Vagina (tissue), 2 donors: ENCODE data around the gene MAML2. TPM values are rescaled to one million over a fixed set of nuclear protein-coding genes. Genes with fewer than 3 reads are reported as not detected.

ENCODE experiments used
- DNase-seq, 2 donors: peaks; one replicate each; pipeline ENCODE4 v3.0.0-alpha.2; 2017; ENCODE audit errors: extremely low spot score in 2 of 2
- H3K27ac ChIP-seq: fragments of 200-600 bp; sonication (generic); one replicate; pipeline ENCODE4 v1.5.1; 2019
- H3K27me3 ChIP-seq: fragments of 200-600 bp; sonication (generic); one replicate; pipeline ENCODE4 v1.5.1; 2019
- H3K36me3 ChIP-seq, 2 donors: fragments of 200-600 bp; sonication (generic); one replicate each; pipeline ENCODE4 v1.5.1; 2017 to 2019
- H3K4me1 ChIP-seq: fragments of 200-600 bp; sonication (generic); one replicate; pipeline ENCODE4 v1.5.1; 2019
- H3K4me3 ChIP-seq, 2 donors: fragments of 200-600 bp; sonication (generic); 1 replicate in 1 of 2; 2 replicates in 1 of 2; pipeline ENCODE4 v1.5.1; 2016 to 2019
- H3K9me3 ChIP-seq: fragments of 200-600 bp; sonication (generic); one replicate; pipeline ENCODE4 v1.5.1; 2019
- POLR2A ChIP-seq, 2 donors: fragments of 450-650 bp; IDR thresholded peaks; one replicate each; pipeline ENCODE4 v1.6.1; 2017; ENCODE audit warnings: antibody characterized with exemption in 2 of 2, mild to moderate bottlenecking in 2 of 2, moderate library complexity in 2 of 2
- POLR2AphosphoS5 ChIP-seq, 2 donors: sonication (generic); formaldehyde crosslinking; IDR thresholded peaks; one replicate each; pipeline ENCODE4 v1.9.0; 2017; ENCODE audit warnings: antibody characterized with exemption in 2 of 2, mild to moderate bottlenecking in 2 of 2, low read depth in 1 of 2; ENCODE audit not compliant: insufficient read depth in 1 of 2
- intact Hi-C: fragments of 100-400 bp; cut with DNase I; formaldehyde crosslinking; loops from one replicate; pipeline ENCODE4 v1.15.1; 2023
- total RNA-seq: library from RNA; depleted of rRNA; stranded (reverse); fragments of >200 nt; gene quantifications from one replicate; pipeline ENCODE4 v1.2.3, GENCODE V29; 2016
- TF ChIP-seq, protein P1 (sequence below), 3 experiments: fragments of 450-650 bp in 2 of 3; fragments of 200-600 bp in 1 of 3; sonication (generic) in 1 of 3; IDR thresholded peaks; one replicate each; pipeline ENCODE4 v1.5.1; 2017 to 2019; ENCODE audit warnings: antibody characterized with exemption in 3 of 3, mild to moderate bottlenecking in 2 of 3, moderate library complexity in 2 of 3

MAML2 gene
- total RNA-seq, 1 donor from 2014 or later, result 36.3 TPM

GRCh38 chr11:96061730-96062129 is 281.3 kb downstream of the MAML2 start:
- intact Hi-C loops, result no loop called here
- H3K4me1 ChIP-seq, result peaks cover 18% of the 10 kb centered on the region

GRCh38 chr11:96061069-96061468 is 281.9 kb downstream of the MAML2 start:
- H3K4me3 ChIP-seq, result no peak overlapping the region
- H3K9me3 ChIP-seq, result no peaks in the 10 kb centered on the region
- H3K4me1 ChIP-seq, result peaks cover 18% of the 10 kb centered on the region
- H3K27ac ChIP-seq, result no peak overlapping the region
- no peak for DNase-seq
- TF ChIP-seq POLR2AphosphoS5 (IDR thresholded peaks at IDR 0.05; ENCODE audit: insufficient read depth in 1 of 2, low read depth in 1 of 2), result no peak
- TF ChIP-seq, protein P1, sequence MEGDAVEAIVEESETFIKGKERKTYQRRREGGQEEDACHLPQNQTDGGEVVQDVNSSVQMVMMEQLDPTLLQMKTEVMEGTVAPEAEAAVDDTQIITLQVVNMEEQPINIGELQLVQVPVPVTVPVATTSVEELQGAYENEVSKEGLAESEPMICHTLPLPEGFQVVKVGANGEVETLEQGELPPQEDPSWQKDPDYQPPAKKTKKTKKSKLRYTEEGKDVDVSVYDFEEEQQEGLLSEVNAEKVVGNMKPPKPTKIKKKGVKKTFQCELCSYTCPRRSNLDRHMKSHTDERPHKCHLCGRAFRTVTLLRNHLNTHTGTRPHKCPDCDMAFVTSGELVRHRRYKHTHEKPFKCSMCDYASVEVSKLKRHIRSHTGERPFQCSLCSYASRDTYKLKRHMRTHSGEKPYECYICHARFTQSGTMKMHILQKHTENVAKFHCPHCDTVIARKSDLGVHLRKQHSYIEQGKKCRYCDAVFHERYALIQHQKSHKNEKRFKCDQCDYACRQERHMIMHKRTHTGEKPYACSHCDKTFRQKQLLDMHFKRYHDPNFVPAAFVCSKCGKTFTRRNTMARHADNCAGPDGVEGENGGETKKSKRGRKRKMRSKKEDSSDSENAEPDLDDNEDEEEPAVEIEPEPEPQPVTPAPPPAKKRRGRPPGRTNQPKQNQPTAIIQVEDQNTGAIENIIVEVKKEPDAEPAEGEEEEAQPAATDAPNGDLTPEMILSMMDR (IDR thresholded peaks at IDR 0.05), result no peak
- TF ChIP-seq POLR2A (IDR thresholded peaks at IDR 0.05), result no peak
- intact Hi-C loops, result no loop called here
- H3K36me3 ChIP-seq, result no peaks in the 10 kb centered on the region
- no peaks in the 10 kb centered on the region for H3K27me3 ChIP-seq

More at GRCh38 chr11:96061730-96062129, 281.3 kb downstream of the MAML2 start:
- no peak for DNase-seq
- no peaks in the 10 kb centered on the region for H3K36me3 ChIP-seq
- H3K27ac ChIP-seq, result no peak overlapping the region
- H3K4me3 ChIP-seq, result no peak overlapping the region
- TF ChIP-seq POLR2A (IDR thresholded peaks at IDR 0.05) (no peak), POLR2AphosphoS5 (IDR thresholded peaks at IDR 0.05; ENCODE audit: insufficient read depth in 1 of 2, low read depth in 1 of 2) (no peak)
- TF ChIP-seq, protein P1 (IDR thresholded peaks at IDR 0.05), result no peak
- no peaks in the 10 kb centered on the region for H3K27me3 ChIP-seq
- no peaks in the 10 kb centered on the region for H3K9me3 ChIP-seq

- peaks cover 40% of the 10 kb centered on the region for H3K4me1 ChIP-seq
- TF ChIP-seq POLR2AphosphoS5 (IDR thresholded peaks at IDR 0.05; ENCODE audit: insufficient read depth in 1 of 2, low read depth in 1 of 2), result no peak
- TF ChIP-seq POLR2A (IDR thresholded peaks at IDR 0.05), result no peak
- TF ChIP-seq, protein P1 (IDR thresholded peaks at IDR 0.05), result no peak
Observed at GRCh38 chr11:96057502-96057901, 285.5 kb downstream of the MAML2 start.

DNA sequence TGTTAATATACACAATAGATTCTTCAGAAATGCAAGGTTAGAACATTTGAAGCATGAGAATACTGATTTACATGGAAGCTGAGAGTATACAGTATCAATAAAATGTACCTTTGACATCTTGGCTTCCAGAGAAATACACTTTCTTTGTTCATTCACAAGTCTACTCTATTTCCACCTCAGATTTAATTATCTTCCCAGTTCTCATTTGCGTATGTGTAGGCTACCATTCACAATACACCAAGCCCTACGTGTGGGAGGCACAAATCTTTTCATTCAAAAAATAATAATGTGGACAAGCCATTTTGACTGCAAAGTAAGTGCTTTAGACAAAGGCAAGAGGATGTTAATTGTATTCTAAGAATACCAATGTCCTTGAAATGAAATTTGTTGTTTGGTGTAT is 286.4 kb downstream of the MAML2 start:
- Histone ChIP-seq H3K4me1 (peaks cover 40% of the 10 kb centered on the region), H3K27me3 (no peaks in the 10 kb centered on the region), H3K27ac (no peak overlapping the region), H3K9me3 (no peaks in the 10 kb centered on the region), H3K4me3 (no peak overlapping the region), H3K36me3 (no peaks in the 10 kb centered on the region)
- DNase-seq, result no peak
- TF ChIP-seq POLR2AphosphoS5 (IDR thresholded peaks at IDR 0.05; ENCODE audit: insufficient read depth in 1 of 2, low read depth in 1 of 2) (no peak), POLR2A (IDR thresholded peaks at IDR 0.05) (no peak)
- TF ChIP-seq, protein P1 (IDR thresholded peaks at IDR 0.05), result no peak
- intact Hi-C loops, result loop anchor here (5.0 kb wide), 1 partner anchor 286 kb away; the partner anchor contains the start of gene MAML2

More at GRCh38 chr11:96057502-96057901, 285.5 kb downstream of the MAML2 start:
- no peak for DNase-seq
- intact Hi-C loops, result loop anchor here (5.0 kb wide), 1 partner anchor 285 kb away; the partner anchor contains the start of gene MAML2
- H3K27ac ChIP-seq, result no peak overlapping the region
- no peak overlapping the region for H3K4me3 ChIP-seq
- no peaks in the 10 kb centered on the region for H3K27me3 ChIP-seq
- H3K36me3 ChIP-seq, result no peaks in the 10 kb centered on the region
- H3K9me3 ChIP-seq, result no peaks in the 10 kb centered on the region

GRCh38 chr11:96055706-96056387 is 287.1 kb downstream of the MAML2 start:
- Histone ChIP-seq H3K9me3 (no peaks in the 10 kb centered on the region), H3K4me1 (peaks cover 34% of the 10 kb centered on the region)
- intact Hi-C loops, result loop anchor here (5.0 kb wide), 1 partner anchor 286 kb away; the partner anchor contains the start of gene MAML2

More at GRCh38 chr11:96055706-96056387, 287.1 kb downstream of the MAML2 start:
- TF ChIP-seq POLR2A (IDR thresholded peaks at IDR 0.05), result no peak
- TF ChIP-seq, protein P1 (IDR thresholded peaks at IDR 0.05), result no peak
- no peak for TF ChIP-seq POLR2AphosphoS5 (IDR thresholded peaks at IDR 0.05; ENCODE audit: insufficient read depth in 1 of 2, low read depth in 1 of 2)
- H3K36me3 ChIP-seq, result no peaks in the 10 kb centered on the region
- H3K4me3 ChIP-seq, result no peak overlapping the region
- no peaks in the 10 kb centered on the region for H3K27me3 ChIP-seq
- DNase-seq, result no peak
- no peak overlapping the region for H3K27ac ChIP-seq
